GM18951 (cell line): ENCODE measurements around the gene TMEM121.

Experiments used
- POLR2A ChIP-seq: IDR thresholded peaks from 4 replicates; pipeline ENCODE4 v1.6.1; 2011; ENCODE audit warnings: mild to moderate bottlenecking; ENCODE audit not compliant: insufficient read length, insufficient read depth; ENCODE audit errors: extremely low read depth
- in situ Hi-C: fragments of 300-500 bp; cut with MboI; formaldehyde crosslinking; loops from one replicate; pipeline ENCODE4 v1.12.0; 2022; ENCODE audit warnings: low sequenced_read_pairs, mixed read lengths, inconsistent platforms; ENCODE audit not compliant: unreplicated experiment

The TMEM121 gene

GRCh38 chr14:105483300-105484068 is 42.9 kb upstream of the TMEM121 start:
- in situ Hi-C loops, result no loop called here
- no peak for TF ChIP-seq POLR2A

- in situ Hi-C loops, result no loop called here
- TF ChIP-seq POLR2A, result no peak
Measured at GRCh38 chr14:105484069-105484996, 42.0 kb upstream of the TMEM121 start.

DNA sequence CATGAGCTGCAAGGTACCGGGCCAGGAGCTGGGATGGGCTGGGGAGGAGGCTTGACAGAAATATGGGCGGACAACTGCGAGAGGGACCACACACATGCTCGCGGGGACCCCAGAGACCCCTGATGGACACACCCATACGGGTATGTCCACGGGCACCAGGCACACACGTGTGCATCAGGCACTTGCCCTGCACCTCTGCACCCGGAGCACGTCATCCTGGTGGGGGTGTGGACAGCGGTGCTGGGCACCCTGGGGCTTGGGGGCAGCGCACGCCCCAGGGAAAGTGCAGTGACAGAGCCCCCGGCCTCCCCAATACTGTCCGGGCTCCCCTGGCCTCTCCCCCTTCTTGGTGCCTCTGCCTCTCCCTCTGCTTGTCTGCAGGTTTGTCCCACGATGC is 41.4 kb upstream of the TMEM121 start:
- TF ChIP-seq POLR2A, result no peak
- in situ Hi-C loops, result no loop called here

DNA sequence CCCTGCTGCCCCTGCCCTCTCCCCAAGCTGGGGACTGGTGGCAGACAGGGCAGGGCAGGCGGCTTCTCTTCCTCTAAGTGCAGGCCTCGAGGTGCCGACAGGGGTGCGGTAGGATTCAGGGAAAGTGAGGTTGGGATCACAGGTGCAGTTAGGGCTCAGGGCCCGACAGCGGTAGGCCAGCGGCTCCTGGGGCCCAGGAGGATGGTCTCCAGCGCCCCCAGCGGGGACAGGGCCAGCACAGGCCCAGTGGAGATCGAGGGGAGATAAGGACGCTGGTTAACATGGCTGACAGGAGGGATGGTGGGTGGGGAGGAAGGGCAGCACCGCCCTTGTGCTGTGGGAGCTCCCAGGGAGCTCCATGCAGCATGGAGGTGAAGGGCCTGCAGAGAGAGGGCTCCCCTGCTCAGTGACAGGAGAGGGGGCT is 40.6 kb upstream of the TMEM121 start:
- TF ChIP-seq POLR2A, result no peak
- in situ Hi-C loops, result no loop called here

DNA sequence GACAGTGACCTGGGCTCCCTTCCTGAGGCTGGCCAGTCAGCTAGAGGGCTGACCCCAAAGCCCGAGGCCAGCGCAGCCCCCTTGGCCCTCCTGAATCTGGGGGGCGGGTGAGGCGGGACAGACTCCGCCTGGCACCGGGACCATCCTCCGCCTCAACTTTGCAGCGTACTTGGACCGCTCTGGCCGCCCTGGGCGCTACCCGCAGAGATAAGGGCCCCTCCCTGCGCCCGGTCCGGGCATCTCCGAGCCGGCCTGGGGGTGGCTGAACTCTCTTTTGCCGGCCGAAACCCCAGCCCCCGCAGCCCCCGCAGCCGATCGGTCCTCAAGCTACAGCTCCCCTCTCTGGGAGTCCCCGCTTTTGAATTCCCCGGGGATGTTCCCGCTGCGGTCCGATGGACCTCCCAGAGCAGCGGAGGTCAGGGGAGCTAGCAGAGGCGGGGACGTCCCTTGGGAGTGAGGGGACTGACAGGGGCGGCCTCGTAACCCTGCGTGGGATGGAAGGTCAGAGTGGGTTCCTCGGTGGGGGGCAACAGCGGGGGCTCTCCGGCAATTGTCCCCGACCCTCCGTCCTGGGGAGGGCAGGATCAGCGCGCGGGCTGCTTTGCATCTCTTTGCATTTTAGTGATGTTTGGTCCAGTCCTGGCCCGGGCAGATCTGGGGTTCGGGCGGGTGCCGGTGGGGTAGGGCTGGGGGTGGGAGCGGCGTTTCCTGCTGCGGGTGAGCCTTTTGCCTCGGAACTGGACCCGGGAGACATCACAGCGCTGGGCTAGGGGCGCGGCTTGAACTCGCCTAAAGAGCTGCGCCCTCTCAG is 40.0 kb upstream of the TMEM121 start, which contains the start of gene CRIP1:
Gene CRIP1, plus strand, starts transcription at position 724 of the 811 bp plus-strand sequence. CDS start 374 bp downstream, outside the sequence.
- TF ChIP-seq POLR2A, result no peak
- in situ Hi-C loops, result no loop called here

DNA sequence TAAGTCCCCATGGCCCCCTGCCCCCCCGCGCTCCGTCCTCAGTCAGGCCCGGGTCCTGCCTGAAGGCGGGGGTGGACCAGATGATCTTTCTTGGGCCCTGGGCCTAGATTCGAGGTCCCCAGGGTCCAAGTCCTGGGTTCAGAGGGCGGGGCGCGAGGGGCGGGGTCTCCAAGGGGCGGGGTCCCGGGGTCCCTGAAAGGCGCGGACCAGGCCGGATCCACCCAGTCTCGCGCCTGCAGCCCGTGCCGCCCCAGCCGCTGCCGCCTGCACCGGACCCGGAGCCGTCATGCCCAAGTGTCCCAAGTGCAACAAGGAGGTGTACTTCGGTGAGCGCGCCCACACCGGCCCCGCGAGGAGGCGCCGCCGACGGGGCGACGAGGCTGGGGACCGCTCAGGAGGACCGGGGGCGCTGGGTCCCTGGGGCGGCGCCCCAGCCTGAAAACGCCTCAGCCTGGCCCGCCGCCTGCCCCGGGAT is 39.4 kb upstream of the TMEM121 start:
- peak; percentile 74 for TF ChIP-seq POLR2A
- in situ Hi-C loops, result no loop called here

DNA sequence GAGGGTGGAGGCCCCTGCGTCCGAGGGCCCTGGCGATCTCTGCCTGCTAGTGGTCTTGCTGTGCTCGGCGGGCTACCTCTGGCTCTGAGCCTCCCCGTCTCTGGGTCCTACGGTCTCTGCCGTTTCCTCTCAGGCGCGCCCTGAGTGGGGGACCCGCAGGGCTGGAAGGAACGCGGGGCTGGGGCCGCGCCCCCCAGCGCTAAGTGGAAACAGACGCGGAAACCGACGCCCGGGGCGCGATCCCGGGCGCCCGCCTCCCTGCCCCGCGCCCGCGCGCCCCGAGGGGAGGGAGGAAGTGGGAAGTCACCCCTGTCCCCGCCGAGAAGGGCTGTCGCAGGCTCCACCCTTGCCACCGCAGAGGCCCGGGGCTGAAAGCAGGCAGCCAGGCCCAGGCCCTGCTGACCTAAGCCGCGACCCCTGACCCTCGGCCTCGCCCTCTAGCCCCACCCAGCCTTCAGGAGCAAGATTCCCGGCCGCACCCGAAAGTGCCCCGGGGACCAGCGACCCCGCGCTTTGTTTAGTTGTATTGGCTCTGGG is 38.9 kb upstream of the TMEM121 start:
- TF ChIP-seq POLR2A, result peak; percentile 29
- in situ Hi-C loops, result no loop called here

DNA sequence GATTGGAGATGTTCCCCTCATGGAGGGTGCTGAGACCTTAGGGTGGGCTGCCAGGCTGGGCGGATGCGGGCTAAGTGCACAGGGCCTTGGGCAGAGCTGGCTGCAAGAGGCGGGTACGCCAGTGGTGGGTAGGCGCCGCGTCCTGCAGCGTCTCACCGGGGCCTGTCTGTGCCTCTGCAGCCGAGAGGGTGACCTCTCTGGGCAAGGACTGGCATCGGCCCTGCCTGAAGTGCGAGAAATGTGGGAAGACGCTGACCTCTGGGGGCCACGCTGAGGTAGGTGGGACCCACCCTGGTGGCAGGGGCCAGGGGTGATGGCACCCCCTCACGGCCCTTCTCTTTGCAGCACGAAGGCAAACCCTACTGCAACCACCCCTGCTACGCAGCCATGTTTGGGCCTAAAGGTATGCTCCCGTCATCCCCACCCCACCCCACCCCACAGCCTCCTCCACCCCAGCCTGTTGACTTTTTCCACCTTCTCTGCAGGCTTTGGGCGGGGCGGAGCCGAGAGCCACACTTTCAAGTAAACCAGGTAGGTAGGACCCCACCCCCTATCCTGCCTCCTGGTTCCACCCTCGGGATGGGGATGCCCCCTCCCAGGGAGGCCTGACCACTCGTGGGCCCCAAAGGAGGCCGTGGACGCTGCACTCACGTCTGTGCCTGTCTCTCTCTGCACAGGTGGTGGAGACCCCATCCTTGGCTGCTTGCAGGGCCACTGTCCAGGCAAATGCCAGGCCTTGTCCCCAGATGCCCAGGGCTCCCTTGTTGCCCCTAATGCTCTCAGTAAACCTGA is 38.2 kb upstream of the TMEM121 start:
- no peak for TF ChIP-seq POLR2A
- in situ Hi-C loops, result no loop called here

DNA sequence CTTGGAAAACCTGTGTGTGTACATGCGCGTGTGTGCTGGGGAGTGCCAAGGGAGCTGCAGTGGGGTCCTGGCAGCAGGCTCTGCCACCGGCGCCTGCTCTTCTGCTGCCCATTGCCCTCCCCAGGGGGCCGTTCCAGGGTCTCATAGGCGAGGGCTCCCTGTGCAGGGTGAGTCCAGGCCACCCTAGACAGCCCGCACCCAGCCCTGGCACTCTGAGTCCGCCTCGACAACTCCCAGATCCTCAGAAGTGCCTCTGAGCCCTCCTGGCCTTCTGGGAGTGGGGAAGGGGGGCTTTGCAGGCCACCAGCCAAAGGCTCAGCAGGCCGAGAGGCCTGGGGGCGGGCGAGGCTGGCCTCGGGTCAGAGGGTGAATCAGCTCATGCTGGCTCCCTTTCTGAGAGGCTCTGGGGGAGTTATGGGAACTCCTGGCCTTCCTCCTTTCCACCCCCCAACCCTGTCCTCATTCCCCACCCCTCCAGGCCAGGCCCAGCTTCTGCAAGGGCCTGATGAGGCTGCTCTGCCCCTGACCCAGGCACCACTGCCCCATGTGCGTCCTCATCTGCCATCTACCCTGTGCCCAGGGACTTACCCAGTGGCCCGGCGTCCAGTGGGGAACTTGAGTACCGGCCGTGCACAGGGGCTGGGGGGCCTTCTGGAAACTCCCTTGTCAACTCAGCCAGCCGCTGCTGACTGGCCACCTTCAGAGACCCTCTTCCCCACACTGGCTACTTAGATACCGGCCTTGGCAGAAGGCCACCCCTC is 37.4 kb upstream of the TMEM121 start:
- TF ChIP-seq POLR2A, result no peak
- in situ Hi-C loops, result no loop called here

GRCh38 chr14:105489542-105490266 is 36.7 kb upstream of the TMEM121 start:
- in situ Hi-C loops, result no loop called here
- TF ChIP-seq POLR2A, result peak; percentile 50

DNA sequence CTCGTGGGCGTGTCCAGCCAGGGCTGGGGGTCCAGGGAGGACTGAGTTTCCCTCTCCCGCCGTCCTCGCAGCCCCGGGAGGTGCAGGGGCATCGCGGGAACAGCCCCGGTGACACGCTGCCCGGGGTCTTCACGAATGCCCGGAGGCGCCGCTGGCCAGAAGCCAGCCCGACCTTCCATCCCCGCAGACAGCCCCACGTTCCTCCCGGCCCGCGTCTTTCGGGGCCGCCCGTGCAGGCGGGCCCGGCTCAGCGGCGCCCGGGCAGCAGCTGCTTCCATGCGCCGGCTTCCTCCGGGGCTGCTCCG is 36.2 kb upstream of the TMEM121 start:
- TF ChIP-seq POLR2A, result no peak
- in situ Hi-C loops, result no loop called here
